Keratinocyte (primary cell): ENCODE data around the gene ERRFI1. TPM values are rescaled to one million over a fixed set of nuclear protein-coding genes. Genes with fewer than 3 reads are reported as not detected.

Experiments used
- DNase-seq: peaks from one replicate; pipeline ENCODE4 v3.0.0-alpha.2; 2011; ENCODE audit warnings: low read depth, missing footprints, low spot score
- FAIRE-seq: peaks from 2 replicates; lab custom pipeline; 2011; peaks lifted over from hg19 to GRCh38; lab: Jason Lieb, UNC
- H2AFZ ChIP-seq: 2 replicates; pipeline ENCODE4 v1.6.0; 2012; ENCODE audit warnings: low read length, control low read depth, inconsistent platforms; ENCODE audit not compliant: control insufficient read depth
- H3K27ac ChIP-seq: 2 replicates; pipeline ENCODE4 v1.5.1; 2011; ENCODE audit warnings: low read length; ENCODE audit not compliant: control insufficient read depth, insufficient read depth
- H3K27me3 ChIP-seq: 3 replicates; pipeline ENCODE4 v1.6.0; 2011; ENCODE audit warnings: low read length; ENCODE audit not compliant: control insufficient read depth, insufficient read depth; ENCODE audit errors: extremely low read depth
- H3K36me3 ChIP-seq, 2 experiments: 2 replicates in 1 of 2; 3 replicates in 1 of 2; pipeline ENCODE4 v1.5.1; 2011; ENCODE audit warnings: low read length in 2 of 2, mild to moderate bottlenecking in 1 of 2; ENCODE audit not compliant: control insufficient read depth in 2 of 2, insufficient read depth in 2 of 2; ENCODE audit errors: extremely low read depth in 1 of 2
- H3K4me1 ChIP-seq: 3 replicates; pipeline ENCODE4 v1.5.1; 2011; ENCODE audit warnings: low read length; ENCODE audit not compliant: control insufficient read depth, insufficient read depth; ENCODE audit errors: extremely low read depth
- H3K4me2 ChIP-seq: 3 replicates; pipeline ENCODE4 v1.6.0; 2011; ENCODE audit warnings: low read depth, low read length; ENCODE audit not compliant: control insufficient read depth, insufficient read depth; ENCODE audit errors: extremely low read depth
- H3K4me3 ChIP-seq, 3 experiments: fragments of 200-600 bp in 1 of 3; sonication (generic) in 1 of 3; 2 replicates in 2 of 3; 3 replicates in 1 of 3; pipeline ENCODE4 v1.5.1; 2011 to 2016; ENCODE audit warnings: low read length in 3 of 3, mild to moderate bottlenecking in 3 of 3, control low read depth in 2 of 3, inconsistent platforms in 1 of 3, low read depth in 1 of 3, mixed read lengths in 1 of 3, mixed run types in 1 of 3, moderate library complexity in 1 of 3; ENCODE audit not compliant: control insufficient read depth in 2 of 3, insufficient read depth in 2 of 3; ENCODE audit errors: extremely low read depth in 1 of 3
- H3K79me2 ChIP-seq: 2 replicates; pipeline ENCODE4 v1.6.0; 2012; ENCODE audit warnings: low read length; ENCODE audit not compliant: control insufficient read depth, insufficient read depth
- H3K9ac ChIP-seq: 3 replicates; pipeline ENCODE4 v1.6.0; 2011; ENCODE audit warnings: low read length; ENCODE audit not compliant: control insufficient read depth, insufficient read depth; ENCODE audit errors: extremely low read depth
- H3K9me1 ChIP-seq: 3 replicates; pipeline ENCODE4 v1.6.0; 2011; ENCODE audit warnings: low read length; ENCODE audit not compliant: control insufficient read depth, insufficient read depth; ENCODE audit errors: extremely low read depth
- H3K9me3 ChIP-seq: 2 replicates; pipeline ENCODE4 v1.5.1; 2012; ENCODE audit warnings: low read depth, low read length; ENCODE audit not compliant: control insufficient read depth
- H4K20me1 ChIP-seq: 3 replicates; pipeline ENCODE4 v1.6.0; 2011; ENCODE audit warnings: low read length; ENCODE audit not compliant: control insufficient read depth, insufficient read depth; ENCODE audit errors: extremely low read depth
- CTCF ChIP-seq, 3 experiments: IDR thresholded peaks in 1 of 3; conservative IDR thresholded peaks in 1 of 3; optimal IDR thresholded peaks in 1 of 3; 2 replicates in 2 of 3; 3 replicates in 1 of 3; pipeline versions ENCODE3 to v1.5.1; 2011; ENCODE audit warnings: low read length in 3 of 3, mild to moderate bottlenecking in 3 of 3, moderate library complexity in 2 of 3, control low read depth in 1 of 3, inconsistent platforms in 1 of 3; ENCODE audit not compliant: insufficient read depth in 2 of 3; ENCODE audit errors: extremely low read depth in 1 of 3
- EZH2 ChIP-seq: IDR thresholded peaks from one replicate; pipeline ENCODE4 v1.6.1; 2012; ENCODE audit warnings: inconsistent platforms, mild to moderate bottlenecking, low read length, moderate library complexity
- dilution Hi-C: fragments of 300-500 bp; cut with MboI; formaldehyde crosslinking; loops from one replicate; pipeline ENCODE4 v1.7.0; 2020; ENCODE audit warnings: low sequenced_read_pairs; ENCODE audit not compliant: extremely low pct_ligation_motif_present
- polyA plus RNA-seq, 5 experiments: library from polyadenylated mRNA; depleted of rRNA in 3 of 5; stranded (reverse) in 3 of 5; stranded (forward) in 1 of 5; unstranded in 1 of 5; fragments of >200 nt; gene quantifications; 1 replicate in 1 of 5; 2 replicates in 3 of 5; 3 replicates in 1 of 5; pipeline versions ENCODE4 v1.2.1 to v1.2.3, GENCODE V29; 2011 to 2012; ENCODE audit warnings: missing spikeins in 2 of 5, low read depth in 1 of 5, low replicate concordance in 1 of 5

The ERRFI1 gene
- polyA plus RNA-seq, 1 donor (not counting 4 experiments of a cell fraction or from before 2014, with no cell fraction given), result 130 TPM

- H3K27me3 ChIP-seq, result no peaks in the 10 kb centered on the region
- peaks cover 8% of the 10 kb centered on the region for H3K9me1 ChIP-seq
- no peak for TF ChIP-seq EZH2
- TF ChIP-seq CTCF (optimal IDR thresholded peaks at IDR 0.05 in 1 of 3, IDR thresholded peaks at IDR 0.05 in 1 of 3, conservative IDR thresholded peaks at IDR 0.05 in 1 of 3; ENCODE audit: extremely low read depth in 1 of 3, insufficient read depth in 2 of 3, low read length in 3 of 3), result peak; percentile 45 to 79 (median 50)
- peak overlapping the region in 1 of 3 experiments; percentile 6 for H3K4me3 ChIP-seq
- dilution Hi-C loops, result loop anchor here (25.0 kb wide), 1 partner anchor 297 kb away; the partner anchor contains the start of gene SLC45A1
- FAIRE-seq, result peak; percentile 80
- DNase-seq, result no peak
- peak overlapping the region; percentile 52 for H3K4me2 ChIP-seq
- H3K79me2 ChIP-seq, result peaks cover 88% of the 10 kb centered on the region
- peaks cover 65% of the 10 kb centered on the region for H3K4me1 ChIP-seq
- no peak overlapping the region for H2AFZ ChIP-seq
- H3K27ac ChIP-seq, result peak overlapping the region; percentile 59
- peaks cover 25 to 63% of the 10 kb centered on the region in 2 experiments for H3K36me3 ChIP-seq
- peak overlapping the region; percentile 10 for H3K9ac ChIP-seq
- H3K9me3 ChIP-seq, result no peaks in the 10 kb centered on the region
- H4K20me1 ChIP-seq, result peaks cover 20% of the 10 kb centered on the region
Measured at GRCh38 chr1:8015036-8015808, 10.9 kb downstream of the ERRFI1 start.

- Histone ChIP-seq H3K79me2 (peaks cover 81% of the 10 kb centered on the region), H3K9me1 (peaks cover 7% of the 10 kb centered on the region), H3K27me3 (no peaks in the 10 kb centered on the region), H3K27ac (peak overlapping the region; percentile 59), H4K20me1 (peaks cover 23% of the 10 kb centered on the region), H2AFZ (no peak overlapping the region), H3K9me3 (no peaks in the 10 kb centered on the region), H3K4me2 (no peak overlapping the region), H3K36me3 (peaks cover 28 to 65% of the 10 kb centered on the region in 2 experiments), H3K9ac (no peak overlapping the region), H3K4me3 (no peak overlapping the region), H3K4me1 (peaks cover 57% of the 10 kb centered on the region)
- FAIRE-seq, result no peak
- dilution Hi-C loops, result loop anchor here (25.0 kb wide), 1 partner anchor 298 kb away; the partner anchor contains the start of gene SLC45A1
- no peak for DNase-seq
- TF ChIP-seq EZH2, result no peak
- TF ChIP-seq CTCF (optimal IDR thresholded peaks at IDR 0.05 in 1 of 3, IDR thresholded peaks at IDR 0.05 in 1 of 3, conservative IDR thresholded peaks at IDR 0.05 in 1 of 3; ENCODE audit: extremely low read depth in 1 of 3, insufficient read depth in 2 of 3, low read length in 3 of 3), result no peak
Measured at GRCh38 chr1:8014381-8014988, 11.6 kb downstream of the ERRFI1 start.
